Activated naive CD8-positive, alpha-beta T cell treated with anti-CD3 and anti-CD28 coated beads, Interleukin-2, amount 50 U/mL, for 24 hours (primary cell): ENCODE results near the gene MILR1.
"Not testable (repeated sequence)": the region's sequence is repeated elsewhere in the genome, so short reads cannot be mapped to it uniquely, and the experiment has no call there.

Experiments
- ATAC-seq: fragments of 150-1000 bp; cut with Tn5 transposase; one replicate; pipeline ENCODE4 v1.10.0; 2021
- DNase-seq: peaks from one replicate; pipeline ENCODE4 v3.0.0; 2021
- H3K27ac Mint-ChIP-seq: one replicate; pipeline ENCODE4 v1.8.0; 2021; ENCODE audit warnings: mild to moderate bottlenecking, mixed read lengths
- H3K27me3 Mint-ChIP-seq: one replicate; pipeline ENCODE4 v1.8.0; 2021; ENCODE audit warnings: mixed read lengths
- H3K36me3 Mint-ChIP-seq: one replicate; pipeline ENCODE4 v1.8.0; 2021; ENCODE audit warnings: low read depth, mixed read lengths
- H3K4me1 Mint-ChIP-seq: one replicate; pipeline ENCODE4 v1.8.0; 2021; ENCODE audit warnings: mixed read lengths
- H3K4me3 Mint-ChIP-seq: one replicate; pipeline ENCODE4 v1.8.0; 2021; ENCODE audit warnings: mild to moderate bottlenecking, moderate library complexity, mixed read lengths
- H3K9me3 Mint-ChIP-seq: one replicate; pipeline ENCODE4 v1.8.0; 2021; ENCODE audit warnings: mixed read lengths

MILR1 gene

GRCh38 chr17:64442541-64442971, 6.4 kb upstream of the MILR1 start:
- no peaks in the 10 kb centered on the region for H3K27me3 Mint-ChIP-seq
- no peak overlapping the region for H3K4me3 Mint-ChIP-seq
- H3K4me1 Mint-ChIP-seq = peaks cover 21% of the 10 kb centered on the region
- H3K27ac Mint-ChIP-seq = peak overlapping the region; percentile 76
- H3K9me3 Mint-ChIP-seq = peaks cover 16% of the 10 kb centered on the region
- no peak for DNase-seq
- H3K36me3 Mint-ChIP-seq = peaks cover 16% of the 10 kb centered on the region
- ATAC-seq = no peak

- H3K27ac Mint-ChIP-seq = no peak overlapping the region
- H3K4me3 Mint-ChIP-seq = no peak overlapping the region
These were observed 5.7 kb upstream of the MILR1 start for GRCh38 chr17:64443086-64443760.

GRCh38 chr17:64447526-64447925, 1.4 kb upstream of the MILR1 start:
- peaks cover 14% of the 10 kb centered on the region for H3K4me1 Mint-ChIP-seq
- no peak overlapping the region for H3K4me3 Mint-ChIP-seq
- ATAC-seq (no peak), DNase-seq (no peak)
- no peak overlapping the region for H3K27ac Mint-ChIP-seq
- no peaks in the 10 kb centered on the region for H3K9me3 Mint-ChIP-seq
- H3K36me3 Mint-ChIP-seq = no peaks in the 10 kb centered on the region
- no peaks in the 10 kb centered on the region for H3K27me3 Mint-ChIP-seq

More at GRCh38 chr17:64443086-64443760, 5.7 kb upstream of the MILR1 start:
- Mint-ChIP-seq H3K36me3 (peaks cover 13% of the 10 kb centered on the region), H3K9me3 (peaks cover 13% of the 10 kb centered on the region), H3K27me3 (no peaks in the 10 kb centered on the region), H3K4me1 (peaks cover 21% of the 10 kb centered on the region)
- ATAC-seq (no peak), DNase-seq (no peak)

GRCh38 chr17:64449545-64449944, 630 bp downstream of the MILR1 start:
- peaks cover 2% of the 10 kb centered on the region for H3K36me3 Mint-ChIP-seq
- no peak overlapping the region for H3K27ac Mint-ChIP-seq
- ATAC-seq = no peak
- no peaks in the 10 kb centered on the region for H3K9me3 Mint-ChIP-seq
- H3K27me3 Mint-ChIP-seq = no peaks in the 10 kb centered on the region
- H3K4me3 Mint-ChIP-seq = no peak overlapping the region
- DNase-seq = no peak
- peaks cover 11% of the 10 kb centered on the region for H3K4me1 Mint-ChIP-seq

- no peak for DNase-seq
- no peak overlapping the region for H3K4me3 Mint-ChIP-seq
- no peaks in the 10 kb centered on the region for H3K27me3 Mint-ChIP-seq
- no peaks in the 10 kb centered on the region for H3K9me3 Mint-ChIP-seq
- no peak for ATAC-seq
- H3K27ac Mint-ChIP-seq = no peak overlapping the region
- H3K4me1 Mint-ChIP-seq = peaks cover 18% of the 10 kb centered on the region
- H3K36me3 Mint-ChIP-seq = peaks cover 2% of the 10 kb centered on the region
These were observed 7.3 kb downstream of the MILR1 start for GRCh38 chr17:64455993-64456885.

GRCh38 chr17:64457156-64457555, 8.2 kb downstream of the MILR1 start:
- Mint-ChIP-seq H3K4me1 (peaks cover 18% of the 10 kb centered on the region), H3K4me3 (no peak overlapping the region), H3K27me3 (no peaks in the 10 kb centered on the region), H3K36me3 (peaks cover 2% of the 10 kb centered on the region), H3K9me3 (no peaks in the 10 kb centered on the region), H3K27ac (no peak overlapping the region)
- ATAC-seq (no peak), DNase-seq (no peak)

- H3K4me1 Mint-ChIP-seq = peaks cover 18% of the 10 kb centered on the region
- no peaks in the 10 kb centered on the region for H3K9me3 Mint-ChIP-seq
- ATAC-seq = no peak
- no peaks in the 10 kb centered on the region for H3K36me3 Mint-ChIP-seq
- H3K27me3 Mint-ChIP-seq = no peaks in the 10 kb centered on the region
- no peak for DNase-seq
- H3K27ac Mint-ChIP-seq = no peak overlapping the region
- no peak overlapping the region for H3K4me3 Mint-ChIP-seq
These were observed 9.8 kb downstream of the MILR1 start for GRCh38 chr17:64458756-64459155.

- no peaks in the 10 kb centered on the region for H3K36me3 Mint-ChIP-seq
- H3K27ac Mint-ChIP-seq = no peak overlapping the region
- H3K9me3 Mint-ChIP-seq = no peaks in the 10 kb centered on the region
- no peaks in the 10 kb centered on the region for H3K27me3 Mint-ChIP-seq
- H3K4me3 Mint-ChIP-seq = no peak overlapping the region
- H3K4me1 Mint-ChIP-seq = peaks cover 18% of the 10 kb centered on the region
- DNase-seq (no peak), ATAC-seq (peak; percentile 67)
These were observed 10.4 kb downstream of the MILR1 start for GRCh38 chr17:64459284-64459747.

- H3K9me3 Mint-ChIP-seq = not testable (repeated sequence)
These were observed 10.9 kb downstream of the MILR1 start for GRCh38 chr17:64459818-64460217.

GRCh38 chr17:64460955-64461354, 12.0 kb downstream of the MILR1 start:
- Mint-ChIP-seq H3K36me3 (no peaks in the 10 kb centered on the region), H3K27ac (no peak overlapping the region), H3K9me3 (no peaks in the 10 kb centered on the region), H3K4me1 (peaks cover 14% of the 10 kb centered on the region), H3K4me3 (no peak overlapping the region), H3K27me3 (no peaks in the 10 kb centered on the region)
- DNase-seq = no peak
- no peak for ATAC-seq

More at GRCh38 chr17:64459818-64460217, 10.9 kb downstream of the MILR1 start:
- ATAC-seq, H3K27ac Mint-ChIP-seq, H3K27me3 Mint-ChIP-seq, DNase-seq, H3K36me3 Mint-ChIP-seq, H3K4me3 Mint-ChIP-seq: not testable (repeated sequence)
- H3K4me1 Mint-ChIP-seq = peaks cover 18% of the 10 kb centered on the region

- ATAC-seq (no peak), DNase-seq (no peak)
- no peaks in the 10 kb centered on the region for H3K27me3 Mint-ChIP-seq
- H3K27ac Mint-ChIP-seq = no peak overlapping the region
- no peak overlapping the region for H3K4me3 Mint-ChIP-seq
- no peaks in the 10 kb centered on the region for H3K9me3 Mint-ChIP-seq
- H3K36me3 Mint-ChIP-seq = no peaks in the 10 kb centered on the region
- H3K4me1 Mint-ChIP-seq = peaks cover 8% of the 10 kb centered on the region
These were observed 12.9 kb downstream of the MILR1 start for GRCh38 chr17:64461788-64462187.

- Mint-ChIP-seq H3K27me3 (no peaks in the 10 kb centered on the region), H3K36me3 (no peaks in the 10 kb centered on the region), H3K9me3 (no peaks in the 10 kb centered on the region), H3K27ac (no peak overlapping the region), H3K4me1 (no peaks in the 10 kb centered on the region), H3K4me3 (no peak overlapping the region)
- ATAC-seq (no peak), DNase-seq (no peak)
These were observed 17.3 kb downstream of the MILR1 start for GRCh38 chr17:64466019-64466735.

- H3K4me3 Mint-ChIP-seq, H3K4me1 Mint-ChIP-seq, H3K9me3 Mint-ChIP-seq, H3K27me3 Mint-ChIP-seq, H3K36me3 Mint-ChIP-seq, H3K27ac Mint-ChIP-seq, ATAC-seq, DNase-seq: not testable (repeated sequence)
These were observed 17.9 kb downstream of the MILR1 start for GRCh38 chr17:64466834-64467233.

- Mint-ChIP-seq H3K4me3 (no peak overlapping the region), H3K4me1 (peaks cover 2% of the 10 kb centered on the region), H3K27ac (no peak overlapping the region), H3K36me3 (no peaks in the 10 kb centered on the region), H3K9me3 (no peaks in the 10 kb centered on the region), H3K27me3 (no peaks in the 10 kb centered on the region)
- ATAC-seq = no peak
- DNase-seq = no peak
These were observed 21.7 kb downstream of the MILR1 start for GRCh38 chr17:64470625-64471024.
